Right cardiac atrium (tissue), 5 donors: Measurements from ENCODE around the gene MIF. TPM values are rescaled to one million over a fixed set of nuclear protein-coding genes. Genes with fewer than 3 reads are reported as not detected.

Experiments
- polyA plus RNA-seq: library from polyadenylated mRNA; stranded (reverse); fragments of 200-250 nt; gene quantifications from one replicate; pipeline ENCODE4 v1.2.3, GENCODE V29; 2013
- total RNA-seq, 4 donors: library from RNA; stranded (reverse); fragmentation: NEBNext Ultra II Directional; extraction: Animal tissue kit (Norgen Biotek cat#: 25700); gene quantifications; one replicate each; pipeline ENCODE4 v1.2.1, GENCODE V29; 2021
- donor health status: healthy with polysubstance abuse.
- donor health status: DM: no; HTN: yes; CAD: no.
- donor health status: DM: no; HTN: no; CAD: no.
- donor health status: DM: no; HTN: yes; CAD: no; lungs with severe emphysema.
- donor health status: DM: yes; HTN: yes; CAD: no.

The MIF gene
- total and polyA plus RNA-seq, 5 donors = 250 to 369 (median 273) TPM

Other genes with a start within 250 kb of the MIF start
- not detected for gene RGL4, start 203.4 kb upstream of the MIF start, total RNA-seq
- gene RGL4, start 203.4 kb upstream of the MIF start, polyA plus RNA-seq = 0.45 TPM
- 1 to 10 TPM; 5.6 to 6.3 (median 6.1) TPM for gene ZNF70, start 143.3 kb upstream of the MIF start, total RNA-seq
- gene ZNF70, start 143.3 kb upstream of the MIF start, polyA plus RNA-seq = 1.9 TPM
- under 1 TPM in 2 of 4 donors, not detected in 2; 0.40 to 0.41 TPM for gene VPREB3, start 140.0 kb upstream of the MIF start, total RNA-seq
- 0.61 TPM for gene VPREB3, start 140.0 kb upstream of the MIF start, polyA plus RNA-seq
- under 1 TPM in 1 of 4 donors, not detected in 3; 0.21 TPM for gene C22orf15, start 131.4 kb upstream of the MIF start, total RNA-seq
- gene C22orf15, start 131.4 kb upstream of the MIF start, polyA plus RNA-seq = not detected
- 1,000 to 10,000 TPM in 3 of 4 donors, 100 to 1,000 TPM in 1; 993 to 1,434 (median 1,175) TPM for gene CHCHD10, start 126.4 kb upstream of the MIF start, total RNA-seq
- 1,153 TPM for gene CHCHD10, start 126.4 kb upstream of the MIF start, polyA plus RNA-seq
- gene MMP11, start 121.5 kb upstream of the MIF start, total RNA-seq = 10 to 100 TPM in 2 of 4 donors, 1 to 10 TPM in 2; 2.8 to 15.4 (median 11.5) TPM
- gene MMP11, start 121.5 kb upstream of the MIF start, polyA plus RNA-seq = 5.9 TPM
- gene SMARCB1, start 107.4 kb upstream of the MIF start, total RNA-seq = 10 to 100 TPM; 48.8 to 55.9 (median 49.4) TPM
- gene SMARCB1, start 107.4 kb upstream of the MIF start, polyA plus RNA-seq = 41.1 TPM
- gene DERL3, start 55.4 kb upstream of the MIF start, total RNA-seq = 10 to 100 TPM in 2 of 4 donors, 1 to 10 TPM in 2; 6.1 to 11.6 (median 9.2) TPM
- 5.0 TPM for gene DERL3, start 55.4 kb upstream of the MIF start, polyA plus RNA-seq
- gene SLC2A11, start 36.5 kb upstream of the MIF start, total RNA-seq = 10 to 100 TPM; 12.0 to 27.2 (median 21.0) TPM
- 23.4 TPM for gene SLC2A11, start 36.5 kb upstream of the MIF start, polyA plus RNA-seq
- gene GSTT2B, start 66.8 kb downstream of the MIF start, total RNA-seq = 10 to 100 TPM in 1 of 4 donors, 1 to 10 TPM in 3; 2.9 to 11.1 (median 7.1) TPM
- gene GSTT2B, start 66.8 kb downstream of the MIF start, polyA plus RNA-seq = 8.5 TPM
- gene DDTL, start 72.5 kb downstream of the MIF start, total RNA-seq = 1 to 10 TPM in 2 of 4 donors, not detected in 2; 1.5 to 2.4 TPM
- gene DDTL, start 72.5 kb downstream of the MIF start, polyA plus RNA-seq = 2.7 TPM
- 100 to 1,000 TPM; 125 to 175 (median 156) TPM for gene DDT, start 80.1 kb downstream of the MIF start, total RNA-seq
- 437 TPM for gene DDT, start 80.1 kb downstream of the MIF start, polyA plus RNA-seq
- gene GSTT2, start 85.8 kb downstream of the MIF start, total RNA-seq = not detected
- gene GSTT2, start 85.8 kb downstream of the MIF start, polyA plus RNA-seq = 0.14 TPM
- gene GSTT4, start 111.1 kb downstream of the MIF start, total RNA-seq = not detected
- gene GSTT4, start 111.1 kb downstream of the MIF start, polyA plus RNA-seq = not detected
- 10 to 100 TPM; 34.7 to 48.6 (median 46.0) TPM for gene CABIN1, start 116.9 kb downstream of the MIF start, total RNA-seq
- gene CABIN1, start 116.9 kb downstream of the MIF start, polyA plus RNA-seq = 31.8 TPM